Measurements from ENCODE around the gene ILF2.

The ILF2 gene

DNA sequence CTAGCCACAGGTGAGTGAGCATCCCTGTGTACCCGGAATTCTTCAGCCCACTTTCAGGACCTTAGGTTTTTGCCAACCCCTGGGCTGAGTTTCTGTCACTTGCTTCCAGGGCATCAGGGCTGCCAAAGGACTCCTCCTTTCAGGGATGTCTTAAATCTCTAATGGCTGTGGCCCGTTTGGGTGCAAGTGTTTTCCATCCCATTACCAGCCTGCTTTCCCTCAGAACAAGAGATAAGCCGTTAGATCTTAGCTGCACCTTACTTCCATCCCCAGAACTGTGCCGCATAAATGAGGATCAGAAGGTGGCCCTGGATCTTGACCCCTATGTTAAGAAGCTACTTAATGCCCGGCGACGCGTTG, 11.6 kb downstream of the ILF2 start:
- no peaks in the 10 kb centered on the region for H3K4me1 ChIP-seq
- peak overlapping the region; percentile 87 for H3K4me3 ChIP-seq (ENCODE audit: low read depth, low read length)
- H3K27me3 ChIP-seq (ENCODE audit: control insufficient read depth, insufficient read depth, low read length): no peaks in the 10 kb centered on the region
- H3K9ac ChIP-seq: peak overlapping the region; percentile 11
- no peaks in the 10 kb centered on the region for H3K36me3 ChIP-seq (ENCODE audit: control insufficient read depth, insufficient read depth, low read length)
- peaks cover 4% of the 10 kb centered on the region for H3K79me2 ChIP-seq
- peak overlapping the region; percentile 88 for H3K27ac ChIP-seq
- H2AFZ ChIP-seq: peak overlapping the region; percentile 86
- peak overlapping the region; percentile 80 for H3K4me2 ChIP-seq (ENCODE audit: low read length)
- no peaks in the 10 kb centered on the region for H3K9me3 ChIP-seq (ENCODE audit: control insufficient read depth, low read length)
- TF ChIP-seq, protein P1, sequence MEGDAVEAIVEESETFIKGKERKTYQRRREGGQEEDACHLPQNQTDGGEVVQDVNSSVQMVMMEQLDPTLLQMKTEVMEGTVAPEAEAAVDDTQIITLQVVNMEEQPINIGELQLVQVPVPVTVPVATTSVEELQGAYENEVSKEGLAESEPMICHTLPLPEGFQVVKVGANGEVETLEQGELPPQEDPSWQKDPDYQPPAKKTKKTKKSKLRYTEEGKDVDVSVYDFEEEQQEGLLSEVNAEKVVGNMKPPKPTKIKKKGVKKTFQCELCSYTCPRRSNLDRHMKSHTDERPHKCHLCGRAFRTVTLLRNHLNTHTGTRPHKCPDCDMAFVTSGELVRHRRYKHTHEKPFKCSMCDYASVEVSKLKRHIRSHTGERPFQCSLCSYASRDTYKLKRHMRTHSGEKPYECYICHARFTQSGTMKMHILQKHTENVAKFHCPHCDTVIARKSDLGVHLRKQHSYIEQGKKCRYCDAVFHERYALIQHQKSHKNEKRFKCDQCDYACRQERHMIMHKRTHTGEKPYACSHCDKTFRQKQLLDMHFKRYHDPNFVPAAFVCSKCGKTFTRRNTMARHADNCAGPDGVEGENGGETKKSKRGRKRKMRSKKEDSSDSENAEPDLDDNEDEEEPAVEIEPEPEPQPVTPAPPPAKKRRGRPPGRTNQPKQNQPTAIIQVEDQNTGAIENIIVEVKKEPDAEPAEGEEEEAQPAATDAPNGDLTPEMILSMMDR (IDR thresholded peaks at IDR 0.05): no peak

DNA sequence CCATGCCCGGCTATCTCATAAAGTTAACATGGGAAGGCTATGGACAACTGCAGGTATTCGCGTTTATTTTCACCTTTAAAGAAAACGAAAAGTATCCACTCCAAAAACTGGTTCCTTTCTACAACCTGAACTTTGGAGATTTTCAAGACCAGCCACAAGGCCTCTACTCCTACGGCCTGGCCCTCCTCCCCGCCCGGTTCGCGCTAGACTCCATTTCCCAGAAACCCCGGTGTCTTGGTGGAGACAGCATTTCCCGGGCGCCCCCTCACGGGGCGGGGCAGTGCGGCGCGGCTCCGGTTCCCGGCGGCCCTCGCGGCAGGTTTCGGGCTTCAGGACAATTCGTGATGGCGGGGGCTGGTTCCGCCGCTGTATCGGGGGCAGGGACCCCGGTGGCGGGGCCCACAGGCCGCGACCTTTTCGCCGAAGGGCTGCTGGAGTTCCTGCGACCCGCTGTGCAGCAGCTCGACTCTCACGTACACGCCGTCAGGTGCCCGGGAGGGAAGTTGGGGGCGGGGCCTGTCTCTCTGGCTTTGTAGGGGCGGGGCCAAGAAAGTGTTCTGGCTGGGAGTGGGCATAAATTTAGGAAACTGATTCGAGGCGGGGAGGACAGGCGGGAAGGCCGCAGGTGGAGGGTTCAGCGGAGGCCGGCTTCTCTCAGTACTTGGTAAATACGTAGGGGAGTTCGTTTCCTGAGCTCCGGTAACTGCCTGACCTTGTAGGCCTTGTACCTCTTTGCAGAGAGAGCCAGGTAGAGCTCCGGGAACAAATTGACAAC, 12.2 kb downstream of the ILF2 start, which contains the start of gene SNAPIN:
Gene SNAPIN (plus strand): TSS at position 304 of the 775 bp plus-strand sequence. CDS start 41 bp downstream, at position 345.
- no peaks in the 10 kb centered on the region for H3K4me1 ChIP-seq
- no peaks in the 10 kb centered on the region for H3K9me3 ChIP-seq (ENCODE audit: control insufficient read depth, low read length)
- TF ChIP-seq, protein P1 (IDR thresholded peaks at IDR 0.05): peak; percentile 9
- H3K4me3 ChIP-seq (ENCODE audit: low read depth, low read length): peak within 1 kb of the TSS; percentile 87
- H3K36me3 ChIP-seq (ENCODE audit: control insufficient read depth, insufficient read depth, low read length): no peaks in the 10 kb centered on the region
- peak within 1 kb of the TSS; percentile 88 for H3K27ac ChIP-seq
- peak within 1 kb of the TSS; percentile 11 for H3K9ac ChIP-seq
- peak within 1 kb of the TSS; percentile 80 for H3K4me2 ChIP-seq (ENCODE audit: low read length)
- no peaks in the 10 kb centered on the region for H3K27me3 ChIP-seq (ENCODE audit: control insufficient read depth, insufficient read depth, low read length)
- peak within 1 kb of the TSS; percentile 86 for H2AFZ ChIP-seq
- peaks cover 4% of the 10 kb centered on the region for H3K79me2 ChIP-seq

DNA sequence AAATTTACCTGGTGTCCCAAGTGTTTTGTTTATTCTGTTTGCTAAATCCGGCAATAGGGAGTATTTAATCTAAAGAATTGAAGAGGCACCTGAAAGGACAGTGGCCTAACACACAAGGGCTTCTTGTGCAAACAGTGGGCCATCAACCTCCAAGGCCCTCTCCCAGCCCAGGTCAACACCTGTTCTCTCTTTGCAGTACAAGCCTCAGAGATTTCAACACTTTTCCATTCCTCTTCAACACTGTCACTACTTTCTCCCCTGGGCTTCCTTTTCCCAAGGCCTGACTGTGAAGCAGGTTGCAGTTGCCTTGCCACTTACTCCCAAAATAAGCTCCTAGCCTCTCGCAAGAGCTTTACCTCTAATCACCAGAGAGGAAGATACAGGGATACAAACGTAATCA, 15.5 kb downstream of the ILF2 start:
- TF ChIP-seq, protein P1 (IDR thresholded peaks at IDR 0.05): no peak
- Histone ChIP-seq H2AFZ (no peak overlapping the region), H3K4me2 (ENCODE audit: low read length) (no peak overlapping the region), H3K27ac (no peak overlapping the region), H3K36me3 (ENCODE audit: control insufficient read depth, insufficient read depth, low read length) (no peaks in the 10 kb centered on the region), H3K9me3 (ENCODE audit: control insufficient read depth, low read length) (no peaks in the 10 kb centered on the region), H3K79me2 (peaks cover 4% of the 10 kb centered on the region), H3K9ac (no peak overlapping the region), H3K4me3 (ENCODE audit: low read depth, low read length) (no peak overlapping the region), H3K27me3 (ENCODE audit: control insufficient read depth, insufficient read depth, low read length) (no peaks in the 10 kb centered on the region), H3K4me1 (no peaks in the 10 kb centered on the region)

DNA sequence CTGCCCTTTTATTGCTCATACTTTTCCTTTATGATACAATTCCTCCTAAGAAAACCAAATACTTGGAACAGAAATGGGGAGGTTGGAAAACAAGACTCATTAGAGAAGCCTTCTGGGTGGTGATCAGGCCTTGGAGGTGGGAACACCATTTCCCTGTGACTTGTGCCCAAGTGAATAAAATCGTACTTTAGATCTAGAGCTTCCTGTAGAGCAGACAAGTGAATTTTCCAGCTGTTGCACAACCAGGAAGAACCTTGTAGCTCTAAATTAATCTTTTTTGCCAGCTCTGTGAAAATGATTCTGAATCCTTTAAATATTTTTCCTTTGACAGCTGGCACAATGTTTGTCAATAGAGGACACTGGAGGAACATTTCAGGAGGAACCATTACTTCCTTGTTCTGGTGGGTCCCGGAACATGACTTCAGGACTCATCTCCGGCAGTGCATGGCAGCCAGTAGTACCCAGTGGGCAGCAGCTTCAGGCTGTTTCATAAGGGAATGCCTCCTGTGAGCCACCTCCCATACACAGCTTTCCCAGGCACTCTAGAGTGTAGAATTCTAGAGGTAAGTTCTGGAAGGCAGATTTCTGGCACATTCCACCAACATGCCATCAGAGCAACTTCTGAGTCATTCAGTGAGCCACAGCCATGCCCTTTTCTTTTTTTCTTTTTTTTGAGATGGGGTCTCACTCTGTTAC, 17.8 kb downstream of the ILF2 start:
- Histone ChIP-seq H3K27me3 (ENCODE audit: control insufficient read depth, insufficient read depth, low read length) (no peaks in the 10 kb centered on the region), H3K9ac (no peak overlapping the region), H3K36me3 (ENCODE audit: control insufficient read depth, insufficient read depth, low read length) (no peaks in the 10 kb centered on the region), H3K4me3 (ENCODE audit: low read depth, low read length) (no peak overlapping the region), H3K27ac (no peak overlapping the region), H3K79me2 (no peaks in the 10 kb centered on the region), H3K4me1 (peaks cover 5% of the 10 kb centered on the region), H3K4me2 (ENCODE audit: low read length) (no peak overlapping the region), H3K9me3 (ENCODE audit: control insufficient read depth, low read length) (no peaks in the 10 kb centered on the region), H2AFZ (peak overlapping the region; percentile 41)
- TF ChIP-seq, protein P1 (IDR thresholded peaks at IDR 0.05): no peak

All from parathyroid adenoma (tissue), 2 donors.